Lung (tissue), 12 donors: Measurements from ENCODE around the gene MAP3K21. TPM values are rescaled to one million over a fixed set of nuclear protein-coding genes. Genes with fewer than 3 reads are reported as not detected.

Source experiments
- ATAC-seq: fragments of 200-7000 bp; cut with Tn5 transposase; one replicate; pipeline ENCODE4 v1.9.1; 2020; ENCODE audit warnings: moderate number of reproducible peaks; ENCODE audit not compliant: insufficient read depth, low FRiP score
- DNase-seq, 3 donors: peaks; one replicate each; pipeline ENCODE4 v3.0.0-alpha.2; 2013 to 2017
- H3K27ac ChIP-seq, 2 donors: one replicate each; pipeline ENCODE4 v1.5.1; 2013; ENCODE audit warnings: mild to moderate bottlenecking in 2 of 2, moderate library complexity in 2 of 2, control low read depth in 1 of 2, inconsistent platforms in 1 of 2, low read depth in 1 of 2, low read length in 1 of 2
- H3K27me3 ChIP-seq, 3 donors: one replicate each; pipeline ENCODE4 v1.5.1; 2013; ENCODE audit warnings: low read length in 2 of 3; ENCODE audit not compliant: control insufficient read depth in 3 of 3, insufficient read depth in 3 of 3
- H3K36me3 ChIP-seq, 4 donors: one replicate each; pipeline ENCODE4 v1.5.1; 2013; ENCODE audit warnings: low read length in 4 of 4, mild to moderate bottlenecking in 1 of 4, moderate library complexity in 1 of 4; ENCODE audit not compliant: control insufficient read depth in 4 of 4, insufficient read depth in 4 of 4
- H3K4me1 ChIP-seq, 5 donors: one replicate each; pipeline ENCODE4 v1.5.1; 2013; ENCODE audit warnings: low read length in 5 of 5, mild to moderate bottlenecking in 2 of 5, moderate library complexity in 1 of 5; ENCODE audit not compliant: control insufficient read depth in 5 of 5, insufficient read depth in 5 of 5
- H3K4me3 ChIP-seq: one replicate; pipeline ENCODE4 v1.5.1; 2013; ENCODE audit warnings: mild to moderate bottlenecking, control low read depth, moderate library complexity
- H3K9ac ChIP-seq, 2 donors: one replicate each; pipeline ENCODE4 v1.5.1; 2013; ENCODE audit warnings: low read length in 2 of 2, control low read depth in 1 of 2; ENCODE audit not compliant: insufficient read depth in 1 of 2
- H3K9me3 ChIP-seq, 4 donors: one replicate each; pipeline ENCODE4 v1.5.1; 2013; ENCODE audit warnings: low read length in 3 of 4, mild to moderate bottlenecking in 1 of 4, moderate library complexity in 1 of 4; ENCODE audit not compliant: control insufficient read depth in 4 of 4, insufficient read depth in 3 of 4
- WGBS, 2 donors: extraction: QIAGEN DNeasy Blood & Tissue Kit; methylation state at CpG; one replicate each; pipeline ENCODE4 v1.1.7; 2013; 5-methylcytosine and 5-hydroxymethylcytosine counted together
- polyA plus RNA-seq, 2 donors: library from polyadenylated mRNA; stranded (reverse); fragments of 200-250 nt; gene quantifications; one replicate each; pipeline ENCODE4 v1.2.1, GENCODE V29; 2013
- total RNA-seq, 2 donors: library from RNA; depleted of rRNA in 1 of 2; stranded (reverse); fragments of >200 nt in 1 of 2; gene quantifications; one replicate each; pipeline ENCODE4 v1.2.1, GENCODE V29; 2014 to 2021
- TF ChIP-seq, protein P1 (sequence below): IDR thresholded peaks from 2 replicates; pipeline ENCODE4 v1.5.1; 2012; ENCODE audit warnings: mild to moderate bottlenecking; ENCODE audit errors: control extremely low read depth, extremely low read depth
- donor health status: control.
- donor health status: control.
- donor health status: Bipolar disorder and iron deficiency.
- donor health status: healthy.
- donor health status: DM: yes; HTN: yes; CAD: no.

The MAP3K21 gene
- total and polyA plus RNA-seq, 4 donors = 3.2 to 11.4 (median 5.7) TPM

DNA sequence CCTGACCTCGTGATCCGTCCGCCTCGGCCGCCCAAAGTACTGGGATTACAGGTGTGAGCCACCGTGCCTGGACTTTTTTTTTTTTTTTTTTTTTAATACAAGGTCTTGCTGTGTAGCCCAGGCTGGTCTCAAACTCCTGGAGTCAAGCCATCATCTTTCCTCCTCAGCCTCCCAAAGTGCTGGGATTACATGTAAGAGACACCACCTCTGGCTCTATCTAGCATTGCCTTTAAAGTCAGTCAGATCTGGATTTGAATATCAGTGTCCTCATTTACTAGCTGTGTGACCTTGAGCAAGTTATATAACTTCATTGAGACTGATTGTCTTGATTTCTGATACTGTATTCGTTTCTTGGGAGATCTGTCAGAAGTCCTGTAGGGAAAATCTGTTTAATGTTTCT, 6.6 kb downstream of the MAP3K21 start:
- Histone ChIP-seq H3K4me1 (peaks cover 0 to 3% (median 0%) of the 10 kb centered on the region in 5 donors), H3K27ac (no peak overlapping the region), H3K27me3 (peaks cover 0 to 16% (median 15%) of the 10 kb centered on the region in 3 donors), H3K4me3 (no peak overlapping the region), H3K9me3 (no peaks in the 10 kb centered on the region), H3K9ac (no peak overlapping the region), H3K36me3 (no peaks in the 10 kb centered on the region)
- no peak for ATAC-seq
- DNase-seq = no peak
- TF ChIP-seq, protein P1, sequence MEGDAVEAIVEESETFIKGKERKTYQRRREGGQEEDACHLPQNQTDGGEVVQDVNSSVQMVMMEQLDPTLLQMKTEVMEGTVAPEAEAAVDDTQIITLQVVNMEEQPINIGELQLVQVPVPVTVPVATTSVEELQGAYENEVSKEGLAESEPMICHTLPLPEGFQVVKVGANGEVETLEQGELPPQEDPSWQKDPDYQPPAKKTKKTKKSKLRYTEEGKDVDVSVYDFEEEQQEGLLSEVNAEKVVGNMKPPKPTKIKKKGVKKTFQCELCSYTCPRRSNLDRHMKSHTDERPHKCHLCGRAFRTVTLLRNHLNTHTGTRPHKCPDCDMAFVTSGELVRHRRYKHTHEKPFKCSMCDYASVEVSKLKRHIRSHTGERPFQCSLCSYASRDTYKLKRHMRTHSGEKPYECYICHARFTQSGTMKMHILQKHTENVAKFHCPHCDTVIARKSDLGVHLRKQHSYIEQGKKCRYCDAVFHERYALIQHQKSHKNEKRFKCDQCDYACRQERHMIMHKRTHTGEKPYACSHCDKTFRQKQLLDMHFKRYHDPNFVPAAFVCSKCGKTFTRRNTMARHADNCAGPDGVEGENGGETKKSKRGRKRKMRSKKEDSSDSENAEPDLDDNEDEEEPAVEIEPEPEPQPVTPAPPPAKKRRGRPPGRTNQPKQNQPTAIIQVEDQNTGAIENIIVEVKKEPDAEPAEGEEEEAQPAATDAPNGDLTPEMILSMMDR = no peak
- 89 to 91% methylated on average over 7 of the region's 7 CpGs for WGBS, 2 donors

DNA sequence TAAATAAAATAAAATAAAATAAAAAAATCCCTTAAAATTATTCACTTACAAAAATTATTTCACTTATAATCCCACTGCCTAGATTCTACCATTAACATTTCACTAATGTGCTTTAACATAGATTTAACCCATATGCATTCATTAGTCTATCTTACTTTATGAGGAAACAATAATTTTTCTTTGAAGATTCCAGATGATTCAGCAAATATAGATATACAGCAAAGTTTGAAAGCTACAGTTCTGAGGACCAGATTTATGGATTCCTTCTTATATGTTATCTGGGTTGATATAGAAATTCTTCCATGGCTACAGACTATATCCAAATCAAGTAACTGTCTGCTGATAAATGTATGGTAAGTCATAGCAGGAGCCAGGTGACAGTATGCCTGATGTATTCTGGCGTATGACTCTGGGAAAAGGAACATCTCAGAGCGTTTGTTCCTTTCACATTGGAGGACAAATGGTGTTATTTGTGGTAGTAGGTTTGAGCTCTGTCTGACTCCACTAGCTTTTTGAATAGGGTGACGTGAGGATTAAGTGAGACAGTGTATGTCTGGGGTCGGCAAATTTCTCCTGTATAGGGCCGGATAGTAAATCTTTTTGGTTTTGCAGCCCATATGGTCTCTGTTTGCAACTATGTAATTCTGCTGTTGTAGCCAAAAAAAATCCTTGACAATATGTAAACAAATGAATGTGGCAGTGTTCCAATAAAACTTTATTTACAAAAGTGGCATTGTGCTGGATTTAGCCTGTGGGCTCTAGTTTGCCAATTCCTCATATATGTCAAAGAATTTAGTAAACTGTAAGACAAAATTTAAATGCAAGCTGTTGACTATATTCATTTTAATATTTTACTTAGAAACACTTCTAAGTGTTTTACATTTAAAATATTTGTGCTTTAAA, 9.3 kb downstream of the MAP3K21 start:
- Histone ChIP-seq H3K27me3 (peaks cover 0 to 6% (median 2%) of the 10 kb centered on the region in 3 donors), H3K9ac (no peak overlapping the region), H3K9me3 (no peaks in the 10 kb centered on the region), H3K27ac (no peak overlapping the region), H3K4me3 (no peak overlapping the region), H3K4me1 (no peaks in the 10 kb centered on the region), H3K36me3 (no peaks in the 10 kb centered on the region)
- DNase-seq (peak in 1 of 3 donors; percentile 22), ATAC-seq (no peak)
- 86 to 87% methylated on average over 5 of the region's 5 CpGs for WGBS, 2 donors
- TF ChIP-seq, protein P1 = no peak

DNA sequence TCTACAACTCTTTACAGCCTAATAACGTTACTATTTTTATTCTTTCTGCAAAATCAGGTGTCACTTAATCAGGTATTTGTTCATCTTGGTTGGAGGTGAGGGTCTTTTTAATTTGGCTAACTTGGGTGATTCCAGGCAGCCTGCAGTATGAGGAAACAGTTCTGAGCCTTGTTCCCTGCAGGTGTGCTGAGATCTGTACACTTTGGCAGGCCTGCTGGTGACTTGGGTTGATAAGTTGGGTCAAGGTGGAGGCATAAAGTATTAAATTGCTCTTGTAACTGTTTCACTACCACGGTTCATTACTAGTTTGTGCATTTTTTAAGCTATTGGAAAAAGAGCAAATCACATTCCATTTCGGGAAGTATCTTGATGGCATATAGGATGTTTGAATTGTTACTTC, 10.0 kb downstream of the MAP3K21 start:
- no peaks in the 10 kb centered on the region for H3K9me3 ChIP-seq
- H3K4me1 ChIP-seq = no peaks in the 10 kb centered on the region
- no peaks in the 10 kb centered on the region for H3K36me3 ChIP-seq
- TF ChIP-seq, protein P1 = no peak
- 76 to 83% methylated on average over 3 of the region's 3 CpGs for WGBS, 2 donors
- DNase-seq (no peak), ATAC-seq (no peak)
- no peak overlapping the region for H3K27ac ChIP-seq
- H3K27me3 ChIP-seq = peaks cover 0 to 6% (median 2%) of the 10 kb centered on the region in 3 donors
- H3K4me3 ChIP-seq = no peak overlapping the region
- no peak overlapping the region for H3K9ac ChIP-seq
